22Rv1 (cell line): ENCODE results near the gene CREBL2.

Source experiments
- CTCF ChIP-seq: fragments of 450-650 bp; IDR thresholded peaks from 2 replicates; pipeline ENCODE4 v1.5.1; 2017; ENCODE audit warnings: mild to moderate bottlenecking
- ZFX ChIP-seq: fragments of 450-650 bp; IDR thresholded peaks from 2 replicates; pipeline ENCODE4 v1.6.1; 2017; ENCODE audit warnings: antibody characterized with exemption, borderline replicate concordance

GRCh38 chr12:12686472-12686871 is 74.8 kb downstream of the CREBL2 start:
- TF ChIP-seq CTCF (no peak), ZFX (no peak)
